SK-N-SH treated with all-trans-retinoic acid at 6 μM for 48 hours (cell line): ENCODE results near the gene RWDD1.
A peak's percentile ranks its signal among the peaks of the same experiment; 100 is the strongest.

Experiments
- ATAC-seq: fragments of 200-7000 bp; cut with Tn5 transposase; 3 replicates; pipeline ENCODE4 v1.9.1; 2020; ENCODE audit warnings: mild to moderate bottlenecking, moderate library complexity
- ARNTL ChIP-seq: fragments of 450-650 bp; formaldehyde crosslinking; IDR thresholded peaks from 2 replicates; pipeline ENCODE4 v1.5.0; 2020; ENCODE audit warnings: low read depth, mild to moderate bottlenecking, moderate library complexity, borderline replicate concordance
- BACH2 ChIP-seq: fragments of 250-450 bp; sonication (Bioruptor Pico); IDR thresholded peaks from 2 replicates; pipeline ENCODE4 v1.9.0; 2021; ENCODE audit warnings: mild to moderate bottlenecking, borderline replicate concordance
- CREB5 ChIP-seq: fragments of 250-450 bp; sonication (Bioruptor Pico); IDR thresholded peaks from 2 replicates; pipeline ENCODE4 v1.5.1; 2020; ENCODE audit warnings: low read depth, mild to moderate bottlenecking, moderate library complexity
- CSDC2 ChIP-seq: fragments of 250-450 bp; sonication (Bioruptor Pico); IDR thresholded peaks from 2 replicates; pipeline ENCODE4 v1.5.0; 2020; ENCODE audit warnings: mild to moderate bottlenecking, moderate library complexity
- CSRNP3 ChIP-seq: fragments of 250-450 bp; sonication (Bioruptor Pico); IDR thresholded peaks from 2 replicates; pipeline ENCODE4 v1.5.1; 2021; ENCODE audit warnings: mild to moderate bottlenecking, moderate library complexity
- GLIS3 ChIP-seq: fragments of 250-450 bp; sonication (Bioruptor Pico); IDR thresholded peaks from 2 replicates; pipeline ENCODE4 v1.5.0; 2020; ENCODE audit warnings: mild to moderate bottlenecking, moderate library complexity
- ISL1 ChIP-seq: fragments of 250-450 bp; sonication (Bioruptor Pico); IDR thresholded peaks from 2 replicates; pipeline ENCODE4 v2.1.2; 2022; ENCODE audit warnings: mild to moderate bottlenecking, moderate library complexity
- OSR1 ChIP-seq: fragments of 250-450 bp; sonication (Bioruptor Pico); IDR thresholded peaks from 2 replicates; pipeline ENCODE4 v1.8.0; 2022; ENCODE audit warnings: moderate library complexity, mild to moderate bottlenecking, inconsistent platforms
- PATZ1 ChIP-seq: fragments of 250-450 bp; sonication (Bioruptor Pico); IDR thresholded peaks from 2 replicates; pipeline ENCODE4 v1.8.0; 2020; ENCODE audit warnings: mild to moderate bottlenecking, moderate library complexity, borderline replicate concordance
- POU6F1 ChIP-seq: fragments of 250-450 bp; sonication (Bioruptor Pico); IDR thresholded peaks from 2 replicates; pipeline ENCODE4 v1.8.0; 2021; ENCODE audit warnings: low read depth, mild to moderate bottlenecking, moderate library complexity, borderline replicate concordance
- PPARA ChIP-seq: fragments of 250-450 bp; sonication (Bioruptor Pico); IDR thresholded peaks from 2 replicates; pipeline ENCODE4 v1.5.0; 2020; ENCODE audit warnings: mild to moderate bottlenecking, borderline replicate concordance
- RARB ChIP-seq: fragments of 250-450 bp; sonication (Bioruptor Pico); IDR thresholded peaks from 2 replicates; pipeline ENCODE4 v1.8.0; 2021; ENCODE audit warnings: mild to moderate bottlenecking, moderate library complexity
- SNAI2 ChIP-seq: fragments of 250-450 bp; sonication (Bioruptor Pico); IDR thresholded peaks from 2 replicates; pipeline ENCODE4 v1.5.0; 2020; ENCODE audit warnings: mild to moderate bottlenecking, moderate library complexity
- TCF4 ChIP-seq: fragments of 250-450 bp; sonication (Bioruptor Pico); IDR thresholded peaks from 2 replicates; pipeline ENCODE4 v1.8.0; 2021; ENCODE audit warnings: mild to moderate bottlenecking, moderate library complexity, borderline replicate concordance
- TOX ChIP-seq: fragments of 250-450 bp; sonication (Bioruptor Pico); IDR thresholded peaks from 2 replicates; pipeline ENCODE4 v1.8.0; 2021; ENCODE audit warnings: mild to moderate bottlenecking, moderate library complexity, borderline replicate concordance
- ZC3H10 ChIP-seq: fragments of 250-450 bp; sonication (Bioruptor Pico); IDR thresholded peaks from 2 replicates; pipeline ENCODE4 v1.5.1; 2021; ENCODE audit warnings: mild to moderate bottlenecking, moderate library complexity
- ZFP3 ChIP-seq: fragments of 250-450 bp; sonication (Bioruptor Pico); IDR thresholded peaks from 2 replicates; pipeline ENCODE4 v1.5.0; 2020; ENCODE audit warnings: mild to moderate bottlenecking, moderate library complexity
- ZNF565 ChIP-seq: fragments of 450-650 bp; formaldehyde crosslinking; conservative IDR thresholded peaks from 2 replicates; pipeline ENCODE4 v1.5.0; 2020; ENCODE audit warnings: low read depth, mild to moderate bottlenecking, moderate library complexity
- ZNF70 ChIP-seq: fragments of 450-650 bp; formaldehyde crosslinking; IDR thresholded peaks from 2 replicates; pipeline ENCODE4 v1.5.0; 2020; ENCODE audit warnings: mild to moderate bottlenecking, moderate library complexity

RWDD1 gene

GRCh38 chr6:116579143-116579542 is 7.8 kb downstream of the RWDD1 start:
- TF ChIP-seq OSR1, result no peak
- TF ChIP-seq CSRNP3 (CRISPR knock-in tag), result no peak
- TF ChIP-seq CSDC2 (CRISPR knock-in tag), result no peak
- no peak for TF ChIP-seq ARNTL
- TF ChIP-seq RARB, result no peak
- no peak for TF ChIP-seq ZNF70 (CRISPR knock-in tag)
- no peak for TF ChIP-seq PPARA (CRISPR knock-in tag)
- TF ChIP-seq ZNF565 (CRISPR knock-in tag), result no peak
- no peak for TF ChIP-seq ZC3H10 (CRISPR knock-in tag)
- TF ChIP-seq POU6F1, result no peak
- no peak for TF ChIP-seq SNAI2 (CRISPR knock-in tag)
- no peak for TF ChIP-seq BACH2 (CRISPR knock-in tag)
- no peak for TF ChIP-seq ISL1 (CRISPR knock-in tag)
- no peak for TF ChIP-seq ZFP3
- TF ChIP-seq TCF4 (CRISPR knock-in tag), result no peak
- TF ChIP-seq CREB5 (CRISPR knock-in tag), result no peak
- TF ChIP-seq TOX, result no peak
- TF ChIP-seq PATZ1 (CRISPR knock-in tag), result no peak
- no peak for TF ChIP-seq GLIS3 (CRISPR knock-in tag)
- TF ChIP-seq, all 23 proteins: peak for 0

GRCh38 chr6:116580198-116580597 is 8.9 kb downstream of the RWDD1 start:
- TF ChIP-seq BACH2 (CRISPR knock-in tag), result no peak
- no peak for TF ChIP-seq RARB
- no peak for TF ChIP-seq TOX
- TF ChIP-seq CSDC2 (CRISPR knock-in tag), result no peak
- TF ChIP-seq ARNTL, result no peak
- TF ChIP-seq SNAI2 (CRISPR knock-in tag), result no peak
- TF ChIP-seq PATZ1 (CRISPR knock-in tag), result no peak
- TF ChIP-seq ZFP3, result no peak
- peak; percentile 56; the same call in 2 of the 3 replicates for ATAC-seq

More at GRCh38 chr6:116579143-116579542, 7.8 kb downstream of the RWDD1 start:
- peak; percentile 62; the same call in 2 of the 3 replicates for ATAC-seq

GRCh38 chr6:116586276-116586675 is 15.0 kb downstream of the RWDD1 start:
- TF ChIP-seq ARNTL (no peak), TCF4 (CRISPR knock-in tag) (no peak), OSR1 (no peak), BACH2 (CRISPR knock-in tag) (no peak), POU6F1 (no peak)
- ATAC-seq, result no peak
